Nephron (organoid): ENCODE results near the gene CCDC97.
A peak's percentile ranks its signal among the peaks of the same experiment; 100 is the strongest.

ENCODE experiments used
- H3K27ac Mint-ChIP-seq, 3 experiments: 2 replicates each; pipeline ENCODE4 v1.8.0; 2020; ENCODE audit warnings: mixed read lengths in 3 of 3, mild to moderate bottlenecking in 2 of 3, moderate library complexity in 1 of 3
- H3K27me3 Mint-ChIP-seq: 2 replicates; pipeline ENCODE4 v1.8.0; 2021; ENCODE audit warnings: low read depth, mild to moderate bottlenecking, moderate library complexity, mixed read lengths
- H3K36me3 Mint-ChIP-seq: 2 replicates; pipeline ENCODE4 v1.8.0; 2020; ENCODE audit warnings: low read depth, mixed read lengths
- H3K4me1 Mint-ChIP-seq: 2 replicates; pipeline ENCODE4 v1.8.0; 2020; ENCODE audit warnings: mixed read lengths
- H3K4me3 Mint-ChIP-seq, 3 experiments: 2 replicates each; pipeline ENCODE4 v1.8.0; 2020; ENCODE audit warnings: mild to moderate bottlenecking in 3 of 3, mixed read lengths in 3 of 3, moderate library complexity in 2 of 3
- H3K9me3 Mint-ChIP-seq: 2 replicates; pipeline ENCODE4 v1.8.0; 2020; ENCODE audit warnings: mixed read lengths
- TF ChIP-seq, protein P1 (sequence below), 3 experiments: fragments of 200-600 bp; sonication (generic); IDR thresholded peaks; one replicate each; pipeline ENCODE4 v1.5.0; 2021; ENCODE audit warnings: antibody characterized with exemption in 3 of 3; ENCODE audit not compliant: unreplicated experiment in 3 of 3

Gene CCDC97

DNA sequence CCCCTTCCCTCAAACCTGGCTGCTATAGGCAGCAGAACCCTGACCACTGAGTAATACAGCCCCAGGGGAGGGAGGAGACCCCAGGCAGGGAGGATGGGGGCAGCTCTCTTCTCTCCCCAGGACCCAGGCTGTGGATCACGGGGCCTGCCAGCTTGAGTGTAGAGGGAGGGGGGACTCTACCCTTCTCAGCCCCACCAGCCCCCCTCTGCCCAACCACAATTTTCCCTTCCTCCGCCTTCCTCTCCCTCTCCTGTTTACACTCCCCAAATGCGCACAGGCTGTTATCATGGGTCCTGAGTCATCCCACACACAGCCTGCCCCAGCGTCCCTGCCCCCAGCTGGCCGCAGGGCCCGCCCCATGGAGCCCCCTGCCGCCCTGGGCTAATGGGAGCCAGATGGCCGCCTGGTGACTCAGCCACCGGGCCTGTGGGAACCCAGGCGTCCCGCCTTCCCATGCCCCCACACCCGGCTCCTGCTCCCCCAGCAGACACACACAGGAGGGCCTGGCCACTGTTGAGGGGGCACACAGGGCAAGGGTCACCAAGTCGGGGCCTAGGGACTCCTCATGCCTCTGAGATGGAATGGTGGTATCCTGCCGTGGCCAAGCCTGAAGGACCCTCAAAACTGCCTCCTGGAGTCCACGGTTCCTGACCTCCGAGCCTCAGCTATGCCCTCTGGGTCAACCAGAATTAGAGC is 13.6 kb downstream of the CCDC97 start:
- no peaks in the 10 kb centered on the region for H3K9me3 Mint-ChIP-seq
- TF ChIP-seq, protein P1, sequence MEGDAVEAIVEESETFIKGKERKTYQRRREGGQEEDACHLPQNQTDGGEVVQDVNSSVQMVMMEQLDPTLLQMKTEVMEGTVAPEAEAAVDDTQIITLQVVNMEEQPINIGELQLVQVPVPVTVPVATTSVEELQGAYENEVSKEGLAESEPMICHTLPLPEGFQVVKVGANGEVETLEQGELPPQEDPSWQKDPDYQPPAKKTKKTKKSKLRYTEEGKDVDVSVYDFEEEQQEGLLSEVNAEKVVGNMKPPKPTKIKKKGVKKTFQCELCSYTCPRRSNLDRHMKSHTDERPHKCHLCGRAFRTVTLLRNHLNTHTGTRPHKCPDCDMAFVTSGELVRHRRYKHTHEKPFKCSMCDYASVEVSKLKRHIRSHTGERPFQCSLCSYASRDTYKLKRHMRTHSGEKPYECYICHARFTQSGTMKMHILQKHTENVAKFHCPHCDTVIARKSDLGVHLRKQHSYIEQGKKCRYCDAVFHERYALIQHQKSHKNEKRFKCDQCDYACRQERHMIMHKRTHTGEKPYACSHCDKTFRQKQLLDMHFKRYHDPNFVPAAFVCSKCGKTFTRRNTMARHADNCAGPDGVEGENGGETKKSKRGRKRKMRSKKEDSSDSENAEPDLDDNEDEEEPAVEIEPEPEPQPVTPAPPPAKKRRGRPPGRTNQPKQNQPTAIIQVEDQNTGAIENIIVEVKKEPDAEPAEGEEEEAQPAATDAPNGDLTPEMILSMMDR (IDR thresholded peaks at IDR 0.05; ENCODE audit: unreplicated experiment in 3 of 3): no peak
- H3K27me3 Mint-ChIP-seq: no peaks in the 10 kb centered on the region
- H3K36me3 Mint-ChIP-seq: peaks cover 18% of the 10 kb centered on the region
- peak overlapping the region in 2 of 3 experiments; percentile 74 to 79 for H3K4me3 Mint-ChIP-seq
- peaks cover 54% of the 10 kb centered on the region for H3K4me1 Mint-ChIP-seq
- H3K27ac Mint-ChIP-seq: peak overlapping the region; percentile 91 to 93 (median 93)

DNA sequence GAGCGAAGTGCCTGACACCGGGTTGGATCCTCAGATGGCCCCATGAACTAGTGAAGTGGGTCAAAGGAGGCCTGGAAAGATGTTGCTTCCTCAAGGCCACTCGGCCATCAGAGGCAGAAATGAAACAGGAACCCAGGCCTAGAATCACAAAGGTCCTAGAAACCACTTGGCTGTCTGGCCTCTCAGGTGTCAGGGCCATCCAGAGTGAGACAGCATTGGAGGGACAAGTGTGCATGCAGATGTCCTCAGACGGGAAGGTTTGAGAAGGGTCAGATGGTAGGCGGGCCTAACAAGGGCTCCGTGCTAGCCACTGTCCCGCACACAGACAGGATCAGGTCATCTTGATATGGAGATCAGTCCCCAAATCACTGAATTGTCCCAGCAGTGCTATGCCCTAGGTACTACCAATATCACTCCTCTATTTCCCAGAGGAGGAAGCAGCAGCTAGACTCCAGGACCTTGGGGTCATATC is 14.3 kb downstream of the CCDC97 start:
- TF ChIP-seq, protein P1 (IDR thresholded peaks at IDR 0.05; ENCODE audit: unreplicated experiment in 3 of 3): no peak
- H3K4me3 Mint-ChIP-seq: peak overlapping the region; percentile 74 to 83 (median 79)
- H3K9me3 Mint-ChIP-seq: no peaks in the 10 kb centered on the region
- peaks cover 59% of the 10 kb centered on the region for H3K4me1 Mint-ChIP-seq
- H3K36me3 Mint-ChIP-seq: peaks cover 16% of the 10 kb centered on the region
- no peaks in the 10 kb centered on the region for H3K27me3 Mint-ChIP-seq
- peak overlapping the region; percentile 78 to 93 (median 90) for H3K27ac Mint-ChIP-seq

DNA sequence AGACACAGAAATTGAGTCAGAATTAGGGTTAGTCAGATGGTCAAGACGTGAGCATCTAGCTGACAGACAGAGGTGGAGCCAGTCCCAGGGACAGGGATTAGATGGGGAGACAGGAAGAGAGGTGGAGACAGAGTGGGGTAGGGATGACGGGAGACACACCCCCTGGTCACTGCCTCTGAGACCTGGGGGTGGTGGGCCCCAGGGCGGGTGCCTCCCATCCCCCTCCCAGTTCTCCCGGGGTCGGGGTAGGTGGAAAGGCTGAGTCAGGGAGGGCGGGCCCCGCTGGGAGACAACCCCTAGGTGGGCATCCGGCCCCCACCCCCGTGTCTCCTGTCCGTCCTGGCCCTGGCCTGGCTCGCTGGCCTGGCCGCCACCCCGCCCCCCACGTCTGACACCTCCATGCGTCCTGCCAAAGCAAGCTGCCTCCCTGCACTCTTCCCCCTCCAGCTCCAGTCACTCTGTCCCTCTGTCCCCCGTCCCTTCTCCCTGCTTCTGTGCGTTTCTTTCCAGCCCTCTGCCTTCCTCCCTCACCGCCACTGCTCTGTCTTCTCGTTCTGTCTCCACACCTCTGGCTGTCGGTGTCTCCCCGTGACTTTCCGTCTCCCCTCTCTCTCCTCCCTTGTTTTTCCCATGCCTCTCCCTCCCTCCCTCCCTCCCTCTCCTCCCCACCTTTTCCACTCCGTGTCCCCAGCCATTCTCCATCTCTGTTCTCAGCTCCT is 15.1 kb downstream of the CCDC97 start:
- TF ChIP-seq, protein P1 (IDR thresholded peaks at IDR 0.05; ENCODE audit: unreplicated experiment in 3 of 3): no peak
- Mint-ChIP-seq H3K9me3 (no peaks in the 10 kb centered on the region), H3K27ac (peak overlapping the region; percentile 78 to 93 (median 90)), H3K4me1 (peaks cover 59% of the 10 kb centered on the region), H3K4me3 (peak overlapping the region; percentile 74 to 83 (median 79)), H3K36me3 (peaks cover 16% of the 10 kb centered on the region), H3K27me3 (no peaks in the 10 kb centered on the region)

DNA sequence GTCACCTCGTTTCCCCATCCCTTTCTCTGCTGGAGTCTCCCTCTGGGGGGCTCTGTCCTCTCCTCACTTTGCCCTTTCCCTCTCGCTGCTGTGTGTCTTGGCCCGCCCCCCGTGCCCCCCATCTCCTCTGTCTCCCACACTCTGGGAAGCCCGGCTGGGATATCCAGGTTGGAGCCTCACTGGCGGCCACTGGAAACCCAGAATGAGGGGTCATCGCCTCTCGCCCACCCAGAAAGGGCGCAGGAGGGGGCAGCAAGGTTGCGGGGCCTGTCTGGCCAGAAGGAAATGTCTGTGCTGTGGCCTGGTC is 15.6 kb downstream of the CCDC97 start:
- Mint-ChIP-seq H3K4me3 (peak overlapping the region; percentile 73 to 79 (median 74)), H3K36me3 (peaks cover 19% of the 10 kb centered on the region), H3K9me3 (no peaks in the 10 kb centered on the region), H3K27ac (peak overlapping the region; percentile 73 to 90 (median 78)), H3K4me1 (peaks cover 63% of the 10 kb centered on the region), H3K27me3 (no peaks in the 10 kb centered on the region)
- TF ChIP-seq, protein P1 (IDR thresholded peaks at IDR 0.05; ENCODE audit: unreplicated experiment in 3 of 3): no peak

DNA sequence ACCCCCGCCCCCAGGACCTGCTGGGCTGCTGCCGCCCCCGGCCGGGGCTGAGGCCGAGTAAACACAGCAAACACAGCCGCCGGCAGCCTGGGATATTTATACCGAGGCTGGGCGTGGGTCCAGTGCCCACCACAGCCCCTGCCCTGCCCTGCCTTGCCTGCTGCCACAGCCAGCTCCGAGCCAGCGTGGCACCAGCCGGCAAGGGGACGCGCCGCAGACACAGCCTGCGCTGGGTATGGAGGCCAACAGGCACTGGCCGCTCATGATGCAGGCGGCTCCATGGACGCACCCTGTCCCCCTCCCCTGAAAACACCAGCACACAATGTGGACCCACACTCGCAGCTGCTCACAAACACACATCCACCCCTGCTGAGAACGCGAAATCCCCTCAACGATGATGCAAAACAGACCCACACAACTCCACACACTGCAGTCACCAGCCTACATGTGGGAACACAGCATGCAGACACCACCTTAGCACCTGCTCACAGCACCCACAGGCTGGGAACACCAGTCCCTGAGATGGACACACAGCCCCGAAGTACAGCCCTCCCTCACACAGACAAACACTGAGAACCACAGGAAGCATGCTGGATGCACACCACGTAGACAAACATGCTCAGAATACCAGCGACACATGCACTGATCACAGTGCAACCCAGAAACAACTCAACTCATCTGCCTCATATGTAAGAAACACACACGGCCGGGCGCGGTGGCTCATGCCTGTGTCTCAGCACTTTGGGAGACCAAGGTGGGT is 16.2 kb downstream of the CCDC97 start:
- H3K27me3 Mint-ChIP-seq: no peaks in the 10 kb centered on the region
- H3K27ac Mint-ChIP-seq: peak overlapping the region; percentile 78 to 96 (median 89)
- TF ChIP-seq, protein P1 (IDR thresholded peaks at IDR 0.05; ENCODE audit: unreplicated experiment in 3 of 3): no peak
- H3K9me3 Mint-ChIP-seq: no peaks in the 10 kb centered on the region
- H3K4me3 Mint-ChIP-seq: peak overlapping the region; percentile 68 to 77 (median 76)
- H3K36me3 Mint-ChIP-seq: peaks cover 19% of the 10 kb centered on the region
- peaks cover 64% of the 10 kb centered on the region for H3K4me1 Mint-ChIP-seq
